Stomach smooth muscle (tissue), 2 donors: ENCODE measurements around the gene DNMT1.

Experiments used
- H3K27ac ChIP-seq: one replicate; pipeline ENCODE4 v1.7.0; 2013; ENCODE audit warnings: mild to moderate bottlenecking, low read length, inconsistent platforms
- H3K27me3 ChIP-seq, 2 donors: one replicate each; pipeline ENCODE4 v1.7.0; 2013; ENCODE audit warnings: low read length in 2 of 2; ENCODE audit not compliant: insufficient read depth in 2 of 2, control insufficient read depth in 1 of 2
- H3K36me3 ChIP-seq, 2 donors: one replicate each; pipeline ENCODE4 v1.7.0; 2013; ENCODE audit warnings: low read length in 2 of 2; ENCODE audit not compliant: control insufficient read depth in 2 of 2, insufficient read depth in 2 of 2
- H3K4me1 ChIP-seq: one replicate; pipeline ENCODE4 v1.7.0; 2013; ENCODE audit warnings: low read length; ENCODE audit not compliant: control insufficient read depth, insufficient read depth
- H3K4me3 ChIP-seq, 2 donors: one replicate each; pipeline ENCODE4 v1.7.0; 2013; ENCODE audit warnings: low read length in 2 of 2
- H3K9ac ChIP-seq, 2 donors: one replicate each; pipeline ENCODE4 v1.7.0; 2013; ENCODE audit warnings: low read length in 2 of 2, mild to moderate bottlenecking in 1 of 2
- H3K9me3 ChIP-seq, 2 donors: one replicate each; pipeline ENCODE4 v1.7.0; 2013; ENCODE audit warnings: low read length in 2 of 2; ENCODE audit not compliant: control insufficient read depth in 2 of 2
- donor health status: healthy.
- donor health status: Pancreatic carcinoma.

Gene DNMT1

DNA sequence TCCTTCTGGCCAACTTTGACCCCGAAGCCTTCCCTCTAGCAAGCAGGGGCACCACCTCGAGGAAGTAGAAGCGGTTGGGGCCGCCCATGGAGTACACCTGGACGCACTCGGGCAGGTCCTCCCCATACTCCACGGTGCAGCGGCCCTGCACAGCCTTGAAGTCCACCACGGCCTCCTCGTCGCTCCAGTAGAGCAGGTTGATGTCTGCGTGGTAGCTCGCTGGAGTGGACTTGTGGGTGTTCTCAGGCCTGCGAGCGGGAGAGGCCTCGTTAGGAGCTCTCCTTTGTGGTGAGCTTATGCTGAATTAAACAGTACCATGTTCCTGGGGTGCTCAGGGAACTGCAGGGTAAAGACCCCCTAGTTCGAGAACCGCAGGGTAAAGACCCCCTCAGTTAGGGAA is 52.8 kb downstream of the DNMT1 start:
- H3K9me3 ChIP-seq, result no peaks in the 10 kb centered on the region
- no peak overlapping the region for H3K27ac ChIP-seq
- no peaks in the 10 kb centered on the region for H3K27me3 ChIP-seq
- H3K9ac ChIP-seq, result no peak overlapping the region
- peaks cover 37 to 74% of the 10 kb centered on the region in 2 donors for H3K36me3 ChIP-seq
- no peak overlapping the region for H3K4me3 ChIP-seq
- H3K4me1 ChIP-seq, result no peaks in the 10 kb centered on the region

- H3K36me3 ChIP-seq, result peaks cover 39 to 72% of the 10 kb centered on the region in 2 donors
- no peaks in the 10 kb centered on the region for H3K4me1 ChIP-seq
- H3K27me3 ChIP-seq, result no peaks in the 10 kb centered on the region
- H3K27ac ChIP-seq, result no peak overlapping the region
- H3K4me3 ChIP-seq, result no peak overlapping the region
- H3K9ac ChIP-seq, result no peak overlapping the region
- no peaks in the 10 kb centered on the region for H3K9me3 ChIP-seq
Observed at GRCh38 chr19:10141479-10141878, 53.3 kb downstream of the DNMT1 start.

DNA sequence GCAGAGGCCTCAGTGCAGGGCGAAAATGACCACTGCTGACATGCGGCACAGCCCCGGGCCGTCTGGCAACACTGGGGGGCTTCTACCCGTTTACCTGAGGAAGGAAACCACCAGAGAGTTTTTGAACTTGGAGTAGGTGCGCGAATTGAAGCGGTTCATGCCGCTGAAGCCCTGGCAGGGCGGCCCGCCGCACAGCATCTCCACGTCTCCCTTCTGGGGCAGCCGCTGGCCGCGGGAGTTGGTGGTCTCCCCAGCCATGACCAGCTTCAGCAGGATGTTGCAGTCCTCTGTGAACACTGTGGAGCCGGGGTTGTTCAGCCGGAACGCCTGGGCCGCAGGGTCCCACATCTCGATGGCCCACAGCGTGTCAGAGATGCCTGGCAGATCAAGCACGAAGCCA is 54.8 kb downstream of the DNMT1 start:
- no peak overlapping the region for H3K27ac ChIP-seq
- H3K9ac ChIP-seq, result no peak overlapping the region
- H3K4me3 ChIP-seq, result no peak overlapping the region
- no peaks in the 10 kb centered on the region for H3K27me3 ChIP-seq
- peaks cover 38 to 67% of the 10 kb centered on the region in 2 donors for H3K36me3 ChIP-seq
- H3K9me3 ChIP-seq, result no peaks in the 10 kb centered on the region
- no peaks in the 10 kb centered on the region for H3K4me1 ChIP-seq

- Histone ChIP-seq H3K36me3 (peaks cover 34 to 63% of the 10 kb centered on the region in 2 donors), H3K27me3 (no peaks in the 10 kb centered on the region), H3K4me1 (no peaks in the 10 kb centered on the region), H3K4me3 (no peak overlapping the region), H3K9ac (no peak overlapping the region), H3K9me3 (no peaks in the 10 kb centered on the region), H3K27ac (no peak overlapping the region)
Observed at GRCh38 chr19:10138879-10139795, 55.6 kb downstream of the DNMT1 start.

DNA sequence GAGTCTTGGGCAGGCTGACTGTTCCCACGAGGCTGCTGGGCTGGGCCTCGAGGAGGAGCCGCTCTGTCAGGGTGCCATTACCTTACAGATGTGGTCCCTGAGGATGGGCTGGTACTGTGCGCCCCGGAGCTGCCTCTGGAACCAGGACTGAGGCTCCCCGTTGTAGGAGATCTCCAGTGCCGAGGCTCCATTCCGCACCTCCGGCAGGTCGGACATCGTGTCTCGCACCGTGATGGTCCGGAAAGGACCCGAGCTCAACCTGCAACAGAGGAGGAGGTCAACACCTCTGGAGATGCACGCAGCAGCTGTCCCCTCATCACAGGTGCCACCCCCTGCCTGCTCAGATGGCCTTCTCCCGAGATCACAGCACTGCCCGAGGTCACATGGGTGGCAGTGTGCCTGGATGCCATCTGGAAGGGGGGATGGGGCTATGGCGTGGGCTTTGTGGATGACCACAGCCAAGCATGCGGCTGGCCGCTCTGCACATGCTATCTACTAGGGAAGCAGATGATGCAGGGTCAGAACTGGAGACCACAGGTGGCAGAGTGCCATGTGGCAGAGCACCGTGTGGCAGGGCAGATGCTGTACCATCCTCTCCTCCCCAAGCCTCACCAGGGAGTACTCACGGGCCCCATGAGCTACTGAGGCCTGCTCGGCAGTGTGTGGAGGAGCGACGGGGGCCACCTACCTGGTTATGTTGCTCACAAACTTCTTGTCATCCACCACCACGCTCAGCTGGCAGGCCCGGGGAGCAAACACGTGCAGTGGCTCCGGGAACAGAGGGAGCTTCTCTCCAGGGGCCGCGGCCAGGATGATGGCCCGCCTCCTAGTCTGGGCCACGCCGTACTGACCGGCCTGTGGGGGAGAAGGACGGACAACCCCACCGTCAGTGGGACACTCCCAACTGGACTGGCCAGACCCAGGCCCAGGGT is 56.7 kb downstream of the DNMT1 start:
- no peaks in the 10 kb centered on the region for H3K4me1 ChIP-seq
- H3K9ac ChIP-seq, result no peak overlapping the region
- H3K9me3 ChIP-seq, result no peaks in the 10 kb centered on the region
- no peaks in the 10 kb centered on the region for H3K27me3 ChIP-seq
- H3K4me3 ChIP-seq, result no peak overlapping the region
- H3K27ac ChIP-seq, result no peak overlapping the region
- peaks cover 27 to 62% of the 10 kb centered on the region in 2 donors for H3K36me3 ChIP-seq

DNA sequence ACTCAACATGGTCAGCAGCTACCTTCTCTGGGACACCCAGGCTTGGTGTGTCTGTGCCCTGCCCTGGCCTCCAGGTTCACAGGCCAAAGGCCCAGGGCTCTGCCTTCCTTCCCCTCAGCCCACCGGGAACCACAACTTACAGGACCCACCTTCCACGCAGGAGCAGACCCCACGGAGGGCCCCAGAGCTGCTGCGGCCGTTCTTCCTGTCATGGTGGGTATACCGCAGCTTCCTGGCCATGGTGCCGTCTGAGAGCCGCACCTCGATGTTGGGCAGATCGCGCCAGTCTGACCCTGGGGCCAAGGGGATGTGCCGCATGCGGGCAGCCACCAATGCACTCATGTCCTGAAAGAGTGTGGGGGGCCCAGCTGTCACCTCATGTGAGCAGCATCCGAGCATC is 57.8 kb downstream of the DNMT1 start:
- Histone ChIP-seq H3K9ac (no peak overlapping the region), H3K36me3 (peaks cover 19 to 59% of the 10 kb centered on the region in 2 donors), H3K27ac (no peak overlapping the region), H3K4me3 (no peak overlapping the region), H3K9me3 (no peaks in the 10 kb centered on the region), H3K4me1 (no peaks in the 10 kb centered on the region), H3K27me3 (no peaks in the 10 kb centered on the region)

- peaks cover 12 to 48% of the 10 kb centered on the region in 2 donors for H3K36me3 ChIP-seq
- no peak overlapping the region for H3K4me3 ChIP-seq
Observed at GRCh38 chr19:10135551-10136334, 59.0 kb downstream of the DNMT1 start.

GRCh38 chr19:10134040-10134439 is 60.7 kb downstream of the DNMT1 start:
- Histone ChIP-seq H3K9ac (no peak overlapping the region), H3K27me3 (no peaks in the 10 kb centered on the region), H3K9me3 (no peaks in the 10 kb centered on the region), H3K27ac (no peak overlapping the region), H3K36me3 (peaks cover 10 to 37% of the 10 kb centered on the region in 2 donors), H3K4me1 (no peaks in the 10 kb centered on the region), H3K4me3 (no peak overlapping the region)

More at GRCh38 chr19:10135551-10136334, 59.0 kb downstream of the DNMT1 start:
- H3K4me1 ChIP-seq, result no peaks in the 10 kb centered on the region
- H3K27ac ChIP-seq, result no peak overlapping the region
- H3K9ac ChIP-seq, result no peak overlapping the region
- no peaks in the 10 kb centered on the region for H3K9me3 ChIP-seq
- no peaks in the 10 kb centered on the region for H3K27me3 ChIP-seq

GRCh38 chr19:10133596-10133995 is 61.2 kb downstream of the DNMT1 start:
- Histone ChIP-seq H3K9ac (no peak overlapping the region), H3K36me3 (peaks cover 10 to 33% of the 10 kb centered on the region in 2 donors), H3K4me1 (no peaks in the 10 kb centered on the region), H3K27me3 (no peaks in the 10 kb centered on the region), H3K27ac (no peak overlapping the region), H3K4me3 (no peak overlapping the region), H3K9me3 (no peaks in the 10 kb centered on the region)

DNA sequence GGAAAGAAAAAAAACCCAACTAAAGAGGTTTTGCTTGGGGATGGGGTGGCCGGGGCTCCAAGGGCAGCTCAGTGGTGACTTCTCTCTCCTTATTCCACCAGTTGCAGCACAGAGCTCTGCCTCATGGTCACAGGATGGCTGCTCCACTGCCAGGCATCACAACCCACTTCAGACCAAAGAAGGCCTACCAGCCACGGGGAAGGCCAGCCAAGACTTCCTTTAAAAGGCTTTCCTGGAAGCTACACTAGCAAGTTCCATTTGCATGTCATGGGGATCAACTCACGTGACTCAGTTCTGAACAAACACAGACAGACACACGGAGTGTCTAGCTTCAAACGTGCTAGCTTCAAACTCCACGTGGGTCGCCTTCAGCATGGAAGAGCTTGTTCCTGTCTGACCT is 61.8 kb downstream of the DNMT1 start:
- H3K4me3 ChIP-seq, result no peak overlapping the region
- no peaks in the 10 kb centered on the region for H3K4me1 ChIP-seq
- no peak overlapping the region for H3K27ac ChIP-seq
- no peaks in the 10 kb centered on the region for H3K9me3 ChIP-seq
- H3K9ac ChIP-seq, result no peak overlapping the region
- H3K27me3 ChIP-seq, result no peaks in the 10 kb centered on the region
- H3K36me3 ChIP-seq, result peaks cover 10 to 27% of the 10 kb centered on the region in 2 donors
